PC-9 (cell line): Measurements from ENCODE around the gene GDE1. TPM values are rescaled to one million over a fixed set of nuclear protein-coding genes. Genes with fewer than 3 reads are reported as not detected.

Experiments used
- BruUV-seq: library from RNA; stranded (reverse); fragments of 400-500 nt; replicated peaks from 2 replicates; lab custom pipeline; 2021; lab: Mats Ljungman, UMichigan
- CTCF ChIA-PET: fragments of 300-600 bp; sonication (Branson Sonifier 250); formaldehyde crosslinking; loops from one replicate; lab custom pipeline; 2022; ENCODE audit warnings: antibody characterized with exemption; lab: Charles Lee
- POLR2A ChIA-PET: fragments of 300-600 bp; sonication (Branson Sonifier 250); formaldehyde crosslinking; loops from one replicate; lab custom pipeline; 2022; ENCODE audit warnings: antibody characterized with exemption; ENCODE audit not compliant: unreplicated experiment; lab: Charles Lee
- DNase-seq, 2 experiments: peaks; one replicate each; pipeline versions ENCODE4 v3.0.0 to v3.0.0-alpha.2; 2015 to 2022; ENCODE audit warnings: mixed read lengths in 1 of 2
- H2AFZ ChIP-seq: fragments of 200-600 bp; sonication (generic); 2 replicates; pipeline ENCODE4 v1.8.1; 2017; ENCODE audit warnings: antibody characterized with exemption
- H3F3A ChIP-seq: fragments of 200-600 bp; sonication (generic); 2 replicates; pipeline ENCODE4 v1.8.1; 2017; ENCODE audit warnings: antibody characterized with exemption, mild to moderate bottlenecking, low read depth; ENCODE audit not compliant: insufficient read depth
- H3K27ac ChIP-seq: fragments of 200-600 bp; sonication (generic); 2 replicates; pipeline ENCODE4 v1.6.1; 2016; ENCODE audit warnings: mixed run types
- H3K27me3 ChIP-seq: fragments of 200-600 bp; sonication (generic); 2 replicates; pipeline ENCODE4 v1.6.1; 2016; ENCODE audit warnings: low read depth, mixed run types; ENCODE audit not compliant: insufficient read depth
- H3K36me3 ChIP-seq: fragments of 200-600 bp; sonication (generic); 2 replicates; pipeline ENCODE4 v1.6.1; 2016; ENCODE audit warnings: low read depth, mixed run types
- H3K4me1 ChIP-seq: fragments of 200-600 bp; sonication (generic); replicated peaks from 2 replicates; pipeline ENCODE4 v1.6.1; 2016; ENCODE audit warnings: mixed run types; ENCODE audit not compliant: insufficient read depth
- H3K4me2 ChIP-seq: fragments of 200-600 bp; sonication (generic); 2 replicates; pipeline ENCODE4 v1.6.1; 2017; ENCODE audit warnings: mixed run types
- H3K4me3 ChIP-seq: fragments of 200-600 bp; sonication (generic); 2 replicates; pipeline ENCODE4 v1.6.1; 2016; ENCODE audit warnings: mixed run types
- H3K79me2 ChIP-seq: fragments of 200-600 bp; sonication (generic); 2 replicates; pipeline ENCODE4 v1.6.1; 2017; ENCODE audit warnings: low read depth, mixed run types
- H3K9me2 ChIP-seq: fragments of 200-600 bp; sonication (generic); 2 replicates; pipeline ENCODE4 v1.8.1; 2017; ENCODE audit warnings: mild to moderate bottlenecking; ENCODE audit not compliant: insufficient read depth
- H3K9me3 ChIP-seq: fragments of 200-600 bp; sonication (generic); 2 replicates; pipeline ENCODE4 v1.8.1; 2016; ENCODE audit warnings: low read depth; ENCODE audit not compliant: insufficient read depth
- H4K20me1 ChIP-seq: fragments of 200-600 bp; sonication (generic); 2 replicates; pipeline ENCODE4 v1.8.1; 2017; ENCODE audit not compliant: insufficient read depth
- CTCF ChIP-seq: fragments of 200-600 bp; sonication (generic); conservative IDR thresholded peaks from 2 replicates; pipeline ENCODE4 v1.6.1; 2017; ENCODE audit warnings: mixed run types, antibody characterized with exemption, mild to moderate bottlenecking, moderate library complexity
- EZH2 ChIP-seq: fragments of 200-600 bp; sonication (generic); IDR thresholded peaks from 2 replicates; pipeline ENCODE4 v1.8.0; 2017; ENCODE audit warnings: antibody characterized with exemption, low read depth
- intact Hi-C: fragments of 100-400 bp; cut with micrococcal nuclease; formaldehyde crosslinking; loops from one replicate; pipeline ENCODE4 v1.10.0; 2022; ENCODE audit not compliant: unreplicated experiment
- total RNA-seq: library from RNA; stranded (reverse); gene quantifications from 2 replicates; pipeline ENCODE4 v1.2.3, GENCODE V29; 2021

The GDE1 gene
- total RNA-seq, 1 experiment from 2014 or later, result 154 TPM

- BruUV-seq, result no TSS peak
- CTCF ChIA-PET, result no interaction called here
Observed at GRCh38 chr16:19486750-19487325, 35.1 kb downstream of the GDE1 start.

GRCh38 chr16:19486051-19486450 lies 35.8 kb downstream of the GDE1 start:
- POLR2A ChIA-PET, result no interaction called here
- no peak overlapping the region for H3K4me3 ChIP-seq
- H3K36me3 ChIP-seq, result peaks cover 31% of the 10 kb centered on the region
- no peaks in the 10 kb centered on the region; the same call in 1 of the 2 replicates for H3K9me2 ChIP-seq
- DNase-seq, result no peak
- intact Hi-C loops, result no loop called here
- H3K27me3 ChIP-seq, result no peaks in the 10 kb centered on the region
- no TSS peak for BruUV-seq
- no peaks in the 10 kb centered on the region; the same call in 1 of the 2 replicates for H3K9me3 ChIP-seq
- no peak for TF ChIP-seq EZH2
- TF ChIP-seq CTCF, result no peak
- no peaks in the 10 kb centered on the region for H4K20me1 ChIP-seq
- no peak overlapping the region for H3K27ac ChIP-seq
- H3F3A ChIP-seq, result peaks cover 5% of the 10 kb centered on the region; the same call in 1 of the 2 replicates
- CTCF ChIA-PET, result no interaction called here
- H2AFZ ChIP-seq, result no peak overlapping the region
- H3K4me2 ChIP-seq, result no peak overlapping the region
- peaks cover 14% of the 10 kb centered on the region for H3K4me1 ChIP-seq
- H3K79me2 ChIP-seq, result no peaks in the 10 kb centered on the region

More at GRCh38 chr16:19486750-19487325, 35.1 kb downstream of the GDE1 start:
- no peaks in the 10 kb centered on the region for H3K79me2 ChIP-seq
- H3K27ac ChIP-seq, result no peak overlapping the region
- H2AFZ ChIP-seq, result no peak overlapping the region
- H3K4me1 ChIP-seq, result peaks cover 6% of the 10 kb centered on the region; the same call in 1 of the 2 replicates
- DNase-seq, result no peak
- H3K4me2 ChIP-seq, result no peak overlapping the region
- intact Hi-C loops, result no loop called here
- no peaks in the 10 kb centered on the region for H3K9me2 ChIP-seq
- H3K36me3 ChIP-seq, result peaks cover 23% of the 10 kb centered on the region
- no peaks in the 10 kb centered on the region for H3K27me3 ChIP-seq
- peaks cover 7% of the 10 kb centered on the region; the same call in 1 of the 2 replicates for H3F3A ChIP-seq
- no peaks in the 10 kb centered on the region for H4K20me1 ChIP-seq
- POLR2A ChIA-PET, result no interaction called here
- TF ChIP-seq EZH2 (no peak), CTCF (no peak)
- no peaks in the 10 kb centered on the region for H3K9me3 ChIP-seq
- no peak overlapping the region for H3K4me3 ChIP-seq

- Histone ChIP-seq H2AFZ (no peak overlapping the region), H3K9me3 (no peaks in the 10 kb centered on the region; the same call in 1 of the 2 replicates), H3K9me2 (no peaks in the 10 kb centered on the region; the same call in 1 of the 2 replicates), H4K20me1 (no peaks in the 10 kb centered on the region), H3F3A (peaks cover 8% of the 10 kb centered on the region), H3K4me3 (no peak overlapping the region), H3K4me2 (no peak overlapping the region), H3K79me2 (no peaks in the 10 kb centered on the region), H3K27me3 (no peaks in the 10 kb centered on the region), H3K36me3 (peaks cover 32% of the 10 kb centered on the region), H3K4me1 (peaks cover 18% of the 10 kb centered on the region), H3K27ac (no peak overlapping the region)
- POLR2A ChIA-PET, result no interaction called here
- CTCF ChIA-PET, result no interaction called here
- TF ChIP-seq EZH2 (no peak), CTCF (no peak)
- no TSS peak for BruUV-seq
- intact Hi-C loops, result no loop called here
- DNase-seq, result no peak
Observed at GRCh38 chr16:19485611-19486010, 36.3 kb downstream of the GDE1 start.
